ENCODE measurements around the gene RIPPLY2. TPM values are rescaled to one million over a fixed set of nuclear protein-coding genes. Genes with fewer than 3 reads are reported as not detected.

The RIPPLY2 gene
- total and polyA plus RNA-seq, 4 donors, result not detected

DNA sequence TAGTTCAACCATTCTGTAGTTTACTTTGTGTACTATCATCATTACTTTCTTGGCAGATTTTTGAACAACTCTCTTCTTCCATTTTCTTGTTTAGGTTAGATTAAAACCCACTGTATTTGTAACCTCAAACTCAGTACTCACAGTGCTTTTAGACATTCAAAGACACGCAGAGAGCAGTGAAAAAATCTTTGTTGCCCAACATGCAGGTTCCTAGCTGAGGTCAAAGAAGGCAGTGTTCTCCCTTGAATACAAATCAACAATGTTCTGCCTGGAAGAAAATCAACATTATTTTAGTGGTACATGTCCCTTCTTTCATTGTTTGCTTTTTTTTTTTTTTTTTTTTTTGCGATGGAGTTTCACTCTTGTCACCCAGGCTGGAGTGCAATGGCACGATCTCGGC is 17.5 kb downstream of the RIPPLY2 start:
- TF ChIP-seq YY1 (IDR thresholded peaks at IDR 0.05), result no peak
- TF ChIP-seq HNF4G (IDR thresholded peaks at IDR 0.05), result no peak
- TF ChIP-seq EGR1 (IDR thresholded peaks at IDR 0.05; ENCODE audit: low read depth in 2 of 2), result no peak
- TF ChIP-seq, protein P1, sequence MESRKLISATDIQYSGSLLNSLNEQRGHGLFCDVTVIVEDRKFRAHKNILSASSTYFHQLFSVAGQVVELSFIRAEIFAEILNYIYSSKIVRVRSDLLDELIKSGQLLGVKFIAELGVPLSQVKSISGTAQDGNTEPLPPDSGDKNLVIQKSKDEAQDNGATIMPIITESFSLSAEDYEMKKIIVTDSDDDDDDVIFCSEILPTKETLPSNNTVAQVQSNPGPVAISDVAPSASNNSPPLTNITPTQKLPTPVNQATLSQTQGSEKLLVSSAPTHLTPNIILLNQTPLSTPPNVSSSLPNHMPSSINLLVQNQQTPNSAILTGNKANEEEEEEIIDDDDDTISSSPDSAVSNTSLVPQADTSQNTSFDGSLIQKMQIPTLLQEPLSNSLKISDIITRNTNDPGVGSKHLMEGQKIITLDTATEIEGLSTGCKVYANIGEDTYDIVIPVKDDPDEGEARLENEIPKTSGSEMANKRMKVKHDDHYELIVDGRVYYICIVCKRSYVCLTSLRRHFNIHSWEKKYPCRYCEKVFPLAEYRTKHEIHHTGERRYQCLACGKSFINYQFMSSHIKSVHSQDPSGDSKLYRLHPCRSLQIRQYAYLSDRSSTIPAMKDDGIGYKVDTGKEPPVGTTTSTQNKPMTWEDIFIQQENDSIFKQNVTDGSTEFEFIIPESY (IDR thresholded peaks at IDR 0.05), result no peak
- TF ChIP-seq RXRA (IDR thresholded peaks at IDR 0.05), result no peak
- TF ChIP-seq JUND (IDR thresholded peaks at IDR 0.05), result no peak
- TF ChIP-seq TAF1 (conservative IDR thresholded peaks at IDR 0.05), result no peak
- no peak for TF ChIP-seq HNF4A (conservative IDR thresholded peaks at IDR 0.05)

DNA sequence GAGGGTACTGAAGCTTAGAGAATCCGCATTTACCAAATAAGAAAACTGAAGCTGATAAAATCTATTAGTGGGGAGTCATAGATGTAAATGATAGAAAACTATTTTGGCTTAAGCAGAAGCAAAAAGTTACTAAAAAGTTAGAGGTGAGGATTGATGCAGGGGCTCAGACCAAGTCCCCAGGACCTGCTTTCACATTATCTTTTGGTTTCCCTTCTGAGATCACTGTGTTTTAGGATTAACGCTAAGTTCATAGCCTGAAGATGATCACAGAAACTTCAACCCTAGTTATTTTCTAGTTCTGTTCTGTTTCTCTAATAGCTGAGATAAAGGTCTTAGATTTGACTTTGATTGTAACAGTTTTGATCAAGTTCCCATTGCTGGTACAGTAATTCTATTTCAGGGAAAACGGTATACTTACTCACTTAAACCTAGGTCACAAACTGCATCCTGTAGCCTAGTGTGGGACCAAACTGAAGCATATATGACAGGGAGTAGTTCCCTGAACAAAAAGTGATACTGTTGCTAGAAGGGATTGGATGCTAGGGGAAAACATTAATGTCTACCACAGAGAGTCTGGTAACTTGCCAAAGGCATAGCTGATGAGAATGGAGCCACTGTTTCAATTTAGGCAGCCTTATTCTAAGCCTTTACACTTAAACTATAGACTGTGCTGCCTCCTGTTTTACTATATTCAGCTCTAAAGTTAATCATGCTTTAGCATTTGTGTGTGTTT is 19.4 kb downstream of the RIPPLY2 start:
- DNase-seq (ENCODE audit: low spot score), result no peak
- no peak overlapping the region for H3K27ac ChIP-seq (ENCODE audit: low read depth in 1 of 2, low read length in 2 of 2)
- TF ChIP-seq GABPA (IDR thresholded peaks at IDR 0.05 in 1 of 2, conservative IDR thresholded peaks at IDR 0.05 in 1 of 2), result no peak
- TF ChIP-seq EGR1 (IDR thresholded peaks at IDR 0.05; ENCODE audit: low read depth in 2 of 2), result no peak
- TF ChIP-seq HNF4A (conservative IDR thresholded peaks at IDR 0.05), result no peak
- TF ChIP-seq TAF1 (conservative IDR thresholded peaks at IDR 0.05), result no peak
- no peak for TF ChIP-seq FOXA1 (IDR thresholded peaks at IDR 0.05)
- TF ChIP-seq SP1 (IDR thresholded peaks at IDR 0.05), result no peak
- TF ChIP-seq JUND (IDR thresholded peaks at IDR 0.05), result no peak
- TF ChIP-seq, protein P2, sequence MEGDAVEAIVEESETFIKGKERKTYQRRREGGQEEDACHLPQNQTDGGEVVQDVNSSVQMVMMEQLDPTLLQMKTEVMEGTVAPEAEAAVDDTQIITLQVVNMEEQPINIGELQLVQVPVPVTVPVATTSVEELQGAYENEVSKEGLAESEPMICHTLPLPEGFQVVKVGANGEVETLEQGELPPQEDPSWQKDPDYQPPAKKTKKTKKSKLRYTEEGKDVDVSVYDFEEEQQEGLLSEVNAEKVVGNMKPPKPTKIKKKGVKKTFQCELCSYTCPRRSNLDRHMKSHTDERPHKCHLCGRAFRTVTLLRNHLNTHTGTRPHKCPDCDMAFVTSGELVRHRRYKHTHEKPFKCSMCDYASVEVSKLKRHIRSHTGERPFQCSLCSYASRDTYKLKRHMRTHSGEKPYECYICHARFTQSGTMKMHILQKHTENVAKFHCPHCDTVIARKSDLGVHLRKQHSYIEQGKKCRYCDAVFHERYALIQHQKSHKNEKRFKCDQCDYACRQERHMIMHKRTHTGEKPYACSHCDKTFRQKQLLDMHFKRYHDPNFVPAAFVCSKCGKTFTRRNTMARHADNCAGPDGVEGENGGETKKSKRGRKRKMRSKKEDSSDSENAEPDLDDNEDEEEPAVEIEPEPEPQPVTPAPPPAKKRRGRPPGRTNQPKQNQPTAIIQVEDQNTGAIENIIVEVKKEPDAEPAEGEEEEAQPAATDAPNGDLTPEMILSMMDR (IDR thresholded peaks at IDR 0.05; ENCODE audit: low read depth, low read length, missing input control), result no peak
- no peak for TF ChIP-seq MAX (IDR thresholded peaks at IDR 0.05)
- no peak for TF ChIP-seq ATF3 (IDR thresholded peaks at IDR 0.05)
- TF ChIP-seq RAD21 (IDR thresholded peaks at IDR 0.05), result no peak
- no peak for TF ChIP-seq YY1 (IDR thresholded peaks at IDR 0.05)
- TF ChIP-seq HNF4G (IDR thresholded peaks at IDR 0.05), result no peak
- TF ChIP-seq RXRA (IDR thresholded peaks at IDR 0.05), result no peak
- TF ChIP-seq, protein P1 (IDR thresholded peaks at IDR 0.05), result no peak
- TF ChIP-seq REST (IDR thresholded peaks at IDR 0.05), result no peak
- no peak for TF ChIP-seq FOXA2 (IDR thresholded peaks at IDR 0.05)
- TF ChIP-seq NR2F2 (IDR thresholded peaks at IDR 0.05), result no peak
- H3K4me1 ChIP-seq (ENCODE audit: control insufficient read depth in 4 of 4, insufficient read depth in 4 of 4, low read length in 3 of 4), result no peaks in the 10 kb centered on the region
- no peaks in the 10 kb centered on the region for H3K36me3 ChIP-seq (ENCODE audit: control insufficient read depth in 4 of 4, insufficient read depth in 3 of 4, low read depth in 1 of 4, low read length in 3 of 4)
- H3K9ac ChIP-seq (ENCODE audit: low read depth in 1 of 2, low read length in 2 of 2), result no peak overlapping the region
- no peak overlapping the region for H3K4me3 ChIP-seq (ENCODE audit: low read depth in 1 of 3, low read length in 3 of 3)
- 97% methylated on average over 3 of the region's 3 CpGs for WGBS
- H3K27me3 ChIP-seq (ENCODE audit: control insufficient read depth in 4 of 4, insufficient read depth in 4 of 4, low read length in 3 of 4), result no peaks in the 10 kb centered on the region
- no peaks in the 10 kb centered on the region for H3K9me3 ChIP-seq (ENCODE audit: control insufficient read depth in 4 of 4, low read length in 3 of 4)

More for the DNA sequence above, 17.5 kb downstream of the RIPPLY2 start:
- no peaks in the 10 kb centered on the region for H3K4me1 ChIP-seq (ENCODE audit: control insufficient read depth in 4 of 4, insufficient read depth in 4 of 4, low read length in 3 of 4)
- H3K27ac ChIP-seq (ENCODE audit: low read depth in 1 of 2, low read length in 2 of 2), result no peak overlapping the region
- no peaks in the 10 kb centered on the region for H3K9me3 ChIP-seq (ENCODE audit: control insufficient read depth in 4 of 4, low read length in 3 of 4)
- WGBS, result 64% methylated on average over 4 of the region's 4 CpGs
- no peak overlapping the region for H3K9ac ChIP-seq (ENCODE audit: low read depth in 1 of 2, low read length in 2 of 2)
- no peaks in the 10 kb centered on the region for H3K36me3 ChIP-seq (ENCODE audit: control insufficient read depth in 4 of 4, insufficient read depth in 3 of 4, low read depth in 1 of 4, low read length in 3 of 4)
- no peaks in the 10 kb centered on the region for H3K27me3 ChIP-seq (ENCODE audit: control insufficient read depth in 4 of 4, insufficient read depth in 4 of 4, low read length in 3 of 4)
- DNase-seq (ENCODE audit: low spot score), result no peak
- no peak overlapping the region for H3K4me3 ChIP-seq (ENCODE audit: low read depth in 1 of 3, low read length in 3 of 3)

Data from liver (tissue), 9 donors.